ELF-1 (cell line): ENCODE data around the gene TBC1D22A.
A peak's percentile ranks its signal among the peaks of the same experiment; 100 is the strongest.

Source experiments
- DNase-seq: peaks from one replicate; pipeline ENCODE4 v3.0.0-alpha.2; 2016; ENCODE audit warnings: low read depth, low spot score

TBC1D22A gene

DNA sequence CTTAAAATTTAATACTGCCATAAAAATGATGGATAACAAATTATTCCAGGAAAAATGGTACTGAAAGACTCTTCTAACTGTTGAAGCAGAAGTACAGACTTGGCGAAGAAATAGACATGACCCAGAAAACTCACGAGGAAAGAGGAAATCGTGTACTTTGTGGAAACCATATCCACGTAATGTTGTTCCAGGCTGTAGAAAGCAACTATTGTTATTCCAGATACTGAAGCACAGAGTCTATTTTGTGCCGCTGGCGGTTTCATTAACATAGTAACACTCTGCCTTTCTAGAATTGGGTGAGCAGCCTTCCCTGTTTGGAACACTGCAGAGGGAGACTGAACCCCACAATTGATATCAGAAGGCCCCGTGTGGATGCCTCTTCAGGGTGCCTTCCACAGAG, 310.6 kb downstream of the TBC1D22A start:
- no peak for DNase-seq

DNA sequence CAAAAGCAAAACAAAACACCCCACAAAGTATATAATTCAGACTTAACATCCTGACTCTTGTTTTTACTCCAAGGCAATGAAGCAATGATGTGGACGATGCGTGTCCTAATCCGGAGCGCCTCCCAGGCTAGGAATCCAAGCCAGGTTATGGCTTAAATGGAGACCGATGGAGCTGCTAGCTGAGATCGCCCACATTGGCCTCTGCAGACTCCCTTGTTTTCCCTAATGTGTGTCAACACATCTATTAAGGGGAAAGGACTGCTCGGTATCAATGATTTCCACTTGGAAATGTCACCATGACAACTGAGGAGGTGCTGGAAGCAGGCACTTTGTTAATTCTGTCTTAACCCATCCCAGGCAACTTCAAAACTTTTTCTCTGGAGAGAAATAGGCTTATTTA, 311.7 kb downstream of the TBC1D22A start:
- DNase-seq: no peak

DNA sequence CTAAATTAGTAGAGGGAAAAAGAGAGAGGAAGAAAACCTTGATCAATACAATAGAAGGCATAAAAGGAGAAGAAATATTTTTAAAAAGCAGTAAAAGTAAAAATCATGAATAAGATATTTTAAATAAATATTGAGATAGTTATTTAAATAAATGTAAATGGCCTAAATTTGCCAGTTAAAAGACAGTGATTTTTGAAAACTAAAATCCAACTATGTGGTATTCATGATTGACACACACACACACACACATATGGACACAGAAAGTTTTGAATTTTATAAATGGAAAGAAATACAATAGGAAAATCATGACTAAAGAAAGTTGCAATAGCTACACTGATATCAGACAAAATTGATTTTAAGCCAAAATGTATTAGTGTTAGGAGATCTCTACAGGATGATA, 313.1 kb downstream of the TBC1D22A start:
- DNase-seq: no peak

DNA sequence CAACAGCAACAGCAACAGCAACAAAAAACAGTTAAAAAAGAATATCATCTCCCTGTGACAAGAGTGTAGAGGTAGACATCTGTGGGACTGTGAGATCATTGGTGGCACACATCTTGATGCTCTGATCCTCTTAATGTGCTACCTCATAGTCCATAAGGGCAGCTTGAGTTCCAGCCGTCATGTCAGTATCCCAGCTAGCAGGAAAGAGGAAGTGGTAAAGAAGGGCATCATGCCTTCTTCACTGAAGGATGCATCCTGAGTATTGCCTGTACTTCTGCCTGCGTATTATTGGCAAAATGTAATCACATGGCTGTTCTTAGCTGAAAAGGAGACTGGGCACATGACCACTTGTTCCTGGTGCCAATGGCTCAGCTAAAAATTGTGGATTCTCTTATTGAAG, 314.3 kb downstream of the TBC1D22A start:
- DNase-seq: no peak

DNA sequence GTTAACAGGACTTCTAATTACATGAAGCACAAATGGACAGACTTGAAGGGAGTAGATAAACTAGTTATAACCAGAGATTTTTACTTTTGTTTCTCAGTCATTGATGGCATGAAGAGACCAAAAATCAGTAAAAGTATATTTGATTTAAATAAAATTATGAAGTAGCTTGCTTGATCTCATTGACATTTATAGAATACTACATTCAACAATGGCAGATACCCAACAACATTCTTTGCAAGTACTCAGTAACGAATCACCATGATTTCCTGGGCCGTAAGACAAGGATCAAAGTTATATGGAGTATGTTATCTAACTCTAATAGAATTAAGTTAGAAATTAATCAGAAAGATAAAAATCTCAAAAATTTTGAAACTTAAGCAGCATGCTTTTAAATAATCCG, 317.6 kb downstream of the TBC1D22A start:
- DNase-seq: no peak

DNA sequence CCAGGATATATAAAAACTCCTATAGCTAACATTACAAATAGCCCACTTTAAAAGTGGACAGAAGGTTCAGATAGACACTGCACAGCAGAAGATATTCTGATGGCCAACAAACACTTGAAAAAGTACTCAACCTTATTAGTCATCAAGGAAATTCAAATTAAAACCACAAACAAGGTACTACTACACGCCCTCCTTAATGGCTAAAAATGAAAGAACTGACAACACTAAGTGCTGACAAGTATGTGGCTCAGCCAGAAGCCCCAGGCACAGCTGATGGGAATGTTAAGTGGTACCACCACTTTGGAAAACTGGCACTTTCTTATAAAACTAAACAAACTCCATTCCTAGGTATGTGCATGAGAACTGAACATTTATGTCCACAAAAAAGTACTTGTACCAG, 320.1 kb downstream of the TBC1D22A start:
- DNase-seq: no peak

DNA sequence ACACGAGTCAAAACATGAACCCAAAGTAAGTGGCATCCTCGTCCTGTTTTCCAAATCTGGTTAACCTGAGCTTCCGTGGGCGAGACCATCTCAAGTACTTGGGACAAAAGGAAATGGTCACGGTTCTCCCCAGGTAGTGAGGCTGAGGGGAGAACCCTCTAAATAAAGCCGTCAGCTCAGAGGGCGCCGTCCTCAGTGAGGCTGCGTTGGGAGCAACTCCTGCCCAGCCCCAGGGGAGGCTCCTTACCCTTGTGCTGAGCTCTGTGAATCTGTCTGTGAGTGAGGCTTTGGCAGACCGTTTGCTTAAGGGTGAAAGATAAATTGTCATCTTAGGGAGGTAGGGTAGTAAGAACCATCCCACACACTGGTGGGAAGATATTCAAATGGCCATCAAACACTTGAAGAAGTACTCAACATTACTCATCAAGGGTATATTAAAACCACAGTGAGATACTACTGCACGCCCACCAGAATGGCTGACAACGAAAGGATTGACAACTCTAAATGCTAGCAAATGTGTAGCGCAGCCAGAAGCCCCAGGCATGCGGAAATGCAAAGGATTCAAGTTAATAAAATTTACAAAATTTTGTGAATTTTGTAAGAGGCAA, 321.0 kb downstream of the TBC1D22A start:
- no peak for DNase-seq

DNA sequence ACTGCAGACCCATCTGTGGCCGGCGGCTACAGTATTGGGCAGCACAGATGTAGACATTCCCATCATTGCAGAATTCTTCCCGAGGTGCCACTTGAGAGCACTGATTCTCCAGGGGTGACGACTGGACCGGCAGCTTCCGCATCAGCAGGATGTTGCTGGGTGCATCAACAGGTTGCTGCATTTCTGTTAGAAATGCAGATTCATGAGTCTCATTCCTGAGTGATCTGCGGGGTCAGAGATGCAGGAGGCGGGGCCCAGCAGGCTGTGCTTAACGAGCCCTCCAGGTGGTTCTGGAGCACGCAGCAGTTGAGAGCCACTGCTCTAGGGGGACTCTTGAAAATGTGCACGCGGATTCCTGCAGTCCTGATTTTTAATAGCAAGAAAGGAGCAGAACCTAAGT, 321.8 kb downstream of the TBC1D22A start:
- DNase-seq: peak; percentile 53

DNA sequence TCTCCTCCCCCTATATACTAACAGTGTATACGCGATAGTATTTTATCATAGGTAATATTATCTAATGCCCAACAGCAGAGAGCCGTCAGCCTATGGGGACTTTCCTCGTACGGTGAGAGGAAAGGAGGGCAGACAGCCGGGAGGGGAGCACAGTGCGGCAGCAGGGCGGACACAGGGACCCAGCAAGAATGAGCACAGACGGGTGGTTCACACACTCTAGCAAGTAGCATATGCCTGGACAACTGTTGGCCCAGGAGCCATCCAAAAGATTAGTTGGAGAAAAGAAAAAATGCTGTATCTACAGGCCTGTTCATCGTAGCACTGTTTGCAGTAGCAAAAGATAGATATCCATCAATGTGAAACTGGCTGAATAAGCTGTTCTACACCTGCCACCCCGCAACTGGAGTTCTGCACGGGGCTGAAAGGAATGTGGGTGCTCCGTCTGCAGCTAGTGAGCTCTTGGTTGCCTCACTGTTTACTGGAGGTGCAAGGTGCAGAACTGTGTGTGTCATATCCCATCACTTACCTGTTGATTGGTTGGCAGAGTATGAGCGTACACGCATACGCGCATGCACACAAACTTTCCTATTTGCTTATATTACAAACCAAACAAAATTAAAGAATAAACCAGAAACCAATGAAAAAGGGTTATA, 324.3 kb downstream of the TBC1D22A start:
- no peak for DNase-seq

DNA sequence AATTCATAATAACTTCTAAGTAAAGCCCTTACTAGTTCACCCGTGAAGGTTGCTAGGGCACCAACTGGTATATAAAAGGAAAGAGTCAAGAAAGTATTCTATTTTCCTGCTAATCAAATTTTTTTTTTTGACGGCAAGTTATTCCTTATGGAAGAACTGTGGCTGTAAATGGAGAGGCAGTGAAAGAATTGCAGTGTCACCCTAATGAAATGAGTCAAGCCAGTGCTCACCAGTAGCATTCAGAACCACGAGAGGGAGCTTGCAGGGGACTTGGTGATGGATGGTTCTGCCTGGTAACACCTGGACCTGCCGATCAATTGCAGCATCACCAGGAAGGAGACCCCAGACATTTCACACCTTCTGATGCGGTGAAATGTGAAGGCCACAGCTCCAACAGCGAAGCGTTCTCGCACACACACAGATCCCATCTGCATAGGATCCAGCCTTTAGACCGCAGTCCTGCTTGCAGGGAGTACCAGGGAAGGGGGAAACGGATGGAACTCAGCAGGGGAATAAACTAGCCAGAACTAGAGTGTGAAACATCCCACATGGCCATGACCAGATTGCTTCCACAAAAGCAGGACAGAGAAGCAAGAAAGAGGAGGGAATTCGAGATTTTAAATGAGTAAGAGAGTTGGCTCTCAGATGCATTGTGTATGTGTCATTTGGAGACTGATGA, 326.2 kb downstream of the TBC1D22A start:
- DNase-seq: no peak

DNA sequence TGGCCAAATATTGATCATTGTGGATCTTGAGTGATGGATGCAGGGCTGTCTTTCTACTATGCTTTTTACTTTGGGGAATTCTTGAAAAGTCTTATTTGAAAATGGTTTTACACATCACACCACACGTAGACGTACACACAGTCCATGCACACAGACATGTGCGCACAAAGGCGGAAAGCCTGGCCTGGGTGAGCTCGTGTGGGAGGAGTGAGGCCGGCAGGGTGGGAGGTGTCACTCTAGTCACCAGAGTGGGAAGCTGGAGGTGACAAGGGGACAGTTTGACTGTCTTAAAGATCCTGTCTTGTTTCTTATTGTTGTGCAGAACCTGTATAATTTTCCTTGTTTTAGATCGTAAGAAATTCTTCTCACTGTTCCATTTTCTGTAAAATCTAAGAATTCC, 326.9 kb downstream of the TBC1D22A start:
- DNase-seq: no peak

DNA sequence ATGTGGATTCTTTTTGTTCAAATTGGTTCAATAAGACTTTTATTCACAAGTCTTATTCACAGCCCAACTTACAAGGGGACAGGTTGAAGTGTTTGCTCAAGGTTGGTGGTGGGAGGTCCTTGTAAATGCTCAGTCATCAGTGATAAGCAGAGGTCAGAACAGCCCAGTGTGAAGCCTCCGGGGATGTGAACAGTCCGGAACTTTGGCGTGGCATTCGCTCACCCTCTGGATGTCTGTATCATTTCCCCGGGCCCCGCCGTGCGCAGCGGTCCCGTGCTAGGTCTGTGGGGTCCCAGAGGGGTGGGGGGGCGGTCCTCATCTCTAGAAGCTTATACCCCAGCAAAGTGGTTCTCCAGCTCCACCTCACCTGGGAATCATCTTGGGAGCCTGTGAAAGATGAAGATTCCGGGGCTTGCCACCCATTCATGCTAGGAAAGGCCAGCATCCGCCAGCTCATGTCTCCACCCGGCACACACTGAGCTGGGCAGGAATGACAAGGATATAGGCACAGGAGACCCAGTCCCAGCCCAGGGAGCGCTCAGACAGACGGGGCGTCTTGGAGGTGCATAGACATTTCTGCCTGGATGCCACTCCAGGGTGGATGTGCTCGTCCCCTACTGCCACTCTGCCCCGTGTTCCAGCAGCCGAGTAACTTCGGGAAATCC, 327.5 kb downstream of the TBC1D22A start:
- no peak for DNase-seq

DNA sequence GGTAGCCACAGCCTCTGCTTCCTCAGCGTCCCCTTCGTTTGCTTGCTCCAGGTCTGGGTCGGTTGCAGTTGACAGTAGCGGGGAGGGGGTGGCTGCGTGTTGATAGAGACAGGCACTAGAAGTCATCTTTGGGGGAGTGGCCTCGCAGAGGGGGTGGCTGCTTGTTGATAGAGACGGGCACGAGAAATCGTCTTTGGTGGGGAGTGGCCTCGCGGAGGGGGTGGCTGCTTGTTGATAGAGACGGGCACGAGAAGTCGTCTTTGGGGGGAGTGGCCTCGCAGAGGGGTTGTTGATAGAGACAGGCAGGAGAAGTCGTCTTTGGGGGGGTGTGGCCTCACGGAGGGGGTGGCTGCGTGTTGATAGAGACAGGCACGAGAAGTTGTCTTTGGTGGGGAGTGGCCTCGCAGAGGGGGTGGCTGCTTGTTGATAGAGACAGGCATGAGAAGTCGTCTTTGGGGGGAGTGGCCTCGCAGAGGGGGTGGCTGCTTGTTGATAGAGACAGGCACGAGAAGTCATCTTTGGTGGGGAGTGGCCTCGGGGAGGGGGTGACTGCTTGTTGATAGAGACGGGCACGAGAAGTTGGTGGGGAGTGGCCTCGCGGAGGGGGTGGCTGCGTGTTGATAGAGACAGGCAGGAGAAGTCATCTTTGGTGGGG, 328.3 kb downstream of the TBC1D22A start:
- DNase-seq: peak; percentile 72

DNA sequence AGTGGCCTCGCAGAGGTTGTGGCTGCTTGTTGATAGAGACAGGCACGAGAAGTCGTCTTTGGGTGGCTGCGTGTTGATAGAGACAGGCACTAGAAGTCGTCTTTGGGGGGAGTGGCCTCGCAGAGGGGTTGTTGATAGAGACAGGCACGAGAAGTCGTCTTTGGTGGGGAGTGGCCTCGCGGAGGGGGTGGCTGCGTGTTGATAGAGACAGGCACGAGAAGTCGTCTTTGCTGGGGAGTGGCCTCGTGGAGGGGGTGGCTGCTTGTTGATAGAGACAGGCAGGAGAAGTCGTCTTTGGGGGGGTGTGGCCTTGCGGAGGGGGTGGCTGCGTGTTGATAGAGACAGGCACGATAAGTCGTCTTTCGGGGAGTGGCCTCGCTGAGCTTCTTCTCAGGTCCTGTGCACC, 328.8 kb downstream of the TBC1D22A start:
- DNase-seq: peak; percentile 50

DNA sequence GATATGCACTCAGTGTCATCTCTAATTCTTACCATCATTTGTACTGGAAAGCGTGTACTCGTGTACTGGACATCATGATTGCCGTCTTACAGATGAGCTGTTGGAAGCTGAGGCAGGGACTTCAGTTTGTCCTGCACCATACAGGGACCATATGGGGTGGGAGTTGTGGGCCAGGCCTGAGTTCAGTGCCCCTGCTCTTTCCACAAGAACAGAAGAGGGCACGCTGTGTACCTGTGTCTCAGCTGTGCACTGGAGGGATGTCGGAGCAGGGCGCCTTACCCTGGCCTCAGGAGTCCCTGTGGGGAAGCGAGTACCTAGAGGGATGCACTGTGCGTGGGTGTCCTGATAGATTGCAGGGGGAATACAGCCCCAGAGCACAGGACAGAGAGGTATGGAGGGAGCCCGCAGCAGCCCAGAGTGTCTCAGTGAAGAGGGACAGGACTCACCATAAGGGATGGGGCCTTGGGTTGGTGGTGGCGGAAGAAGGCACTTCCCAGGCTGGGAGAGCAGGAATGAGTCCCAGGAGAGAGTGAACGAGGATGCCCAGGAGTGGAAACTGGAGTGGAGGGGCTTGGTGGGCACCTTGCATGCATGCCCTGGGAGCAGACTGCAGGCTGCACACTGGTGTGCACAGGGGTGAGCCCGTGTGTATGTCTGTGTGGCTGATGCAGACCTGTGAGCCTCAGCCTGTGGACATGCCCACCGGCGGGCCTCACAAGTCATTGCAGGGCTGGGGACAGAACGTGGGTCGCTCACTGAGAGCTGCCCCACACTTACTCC, 329.7 kb downstream of the TBC1D22A start:
- DNase-seq: no peak

DNA sequence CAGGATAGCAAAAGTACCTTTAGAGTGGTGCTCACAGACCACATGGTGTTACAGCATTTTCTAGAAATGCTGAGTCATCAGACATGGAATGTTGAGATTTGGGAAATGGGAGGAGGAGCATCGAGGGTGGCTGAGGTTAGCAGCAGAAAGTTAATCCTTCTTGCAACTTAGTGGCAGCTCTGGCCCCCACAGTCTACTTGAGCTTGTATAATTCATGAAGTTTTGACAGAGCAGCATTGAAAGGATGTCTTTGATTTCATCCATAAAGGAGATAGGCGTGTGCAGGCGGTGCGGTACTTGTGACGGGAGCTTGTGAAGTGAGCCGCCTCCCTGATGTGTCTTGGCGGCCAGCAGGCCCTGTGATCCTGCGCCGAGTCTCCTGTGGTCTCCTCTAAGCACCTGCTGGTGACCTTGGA, 330.5 kb downstream of the TBC1D22A start:
- no peak for DNase-seq

DNA sequence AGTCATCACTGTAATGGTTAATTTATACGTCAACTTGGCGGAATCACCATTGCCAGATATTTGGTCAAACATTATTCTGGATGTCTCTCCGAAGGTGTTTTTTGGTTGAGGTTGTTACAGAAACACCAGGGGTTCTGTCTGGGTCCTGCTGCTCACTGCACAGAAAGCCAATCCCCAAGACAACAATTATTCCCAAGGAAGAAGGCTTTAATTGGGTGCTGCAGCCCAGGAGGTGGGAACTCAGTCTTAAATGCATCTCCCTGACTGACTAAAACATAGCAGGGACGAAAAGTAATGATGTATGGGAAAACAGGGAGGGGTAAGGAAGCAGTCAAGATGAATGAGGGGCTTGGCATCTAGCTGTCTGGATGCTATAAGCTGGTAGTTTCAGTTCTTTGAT, 331.3 kb downstream of the TBC1D22A start:
- no peak for DNase-seq

DNA sequence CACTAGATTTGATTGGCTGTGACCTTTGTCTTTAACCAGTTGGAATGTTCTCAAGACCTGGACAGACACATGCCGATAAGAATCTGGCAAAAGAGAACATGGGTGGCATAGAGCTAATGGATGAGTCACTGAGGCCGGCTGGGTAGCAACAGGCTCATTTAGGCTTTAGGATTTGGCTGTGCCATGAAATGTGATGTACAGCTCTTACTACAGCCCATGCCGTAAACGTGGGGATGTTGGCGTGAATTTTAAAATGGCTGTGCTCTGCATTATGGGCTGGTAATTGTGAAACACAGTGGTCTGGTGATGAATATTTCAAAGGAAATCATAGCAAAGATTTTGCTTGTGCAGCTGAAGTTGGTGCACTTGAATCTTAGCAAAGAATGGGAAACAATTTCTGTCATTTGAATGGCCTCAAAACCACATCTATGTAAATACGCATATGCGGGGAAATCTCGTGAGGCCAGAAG, 332.4 kb downstream of the TBC1D22A start:
- DNase-seq: no peak

DNA sequence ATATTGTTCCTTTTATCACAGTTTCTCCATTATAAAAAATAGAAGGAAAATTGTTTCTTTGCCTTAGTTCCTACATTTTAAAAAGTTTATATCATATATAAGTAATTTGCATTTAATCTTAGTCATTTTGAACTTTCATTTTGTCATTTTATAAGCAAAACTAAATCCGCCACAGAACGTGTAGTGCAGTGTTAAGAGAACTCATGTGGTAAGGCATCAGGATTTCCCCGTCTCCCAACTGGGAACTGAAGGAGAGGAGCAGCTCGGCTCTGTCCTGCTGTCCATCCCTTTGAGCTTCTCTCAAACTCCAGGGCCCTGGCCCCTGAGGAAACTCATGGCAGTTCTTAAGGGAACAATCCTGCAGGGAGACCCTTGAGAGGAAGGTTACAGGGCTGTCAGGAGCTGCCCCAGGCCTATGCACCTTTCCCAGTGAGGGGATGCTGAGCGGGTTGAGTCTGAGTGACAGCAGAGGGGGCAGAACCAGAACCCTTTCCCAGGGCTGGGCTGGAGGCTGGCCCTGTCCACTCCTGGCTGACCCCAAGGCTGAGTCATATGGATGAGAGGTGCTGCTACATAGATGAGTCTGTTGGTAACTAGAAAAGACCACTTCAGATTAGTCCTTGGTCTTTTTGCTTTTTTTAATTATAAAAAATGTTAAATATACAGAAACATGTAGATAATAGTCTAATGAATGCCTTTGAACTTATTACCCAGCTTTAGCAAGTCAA, 333.1 kb downstream of the TBC1D22A start:
- no peak for DNase-seq

DNA sequence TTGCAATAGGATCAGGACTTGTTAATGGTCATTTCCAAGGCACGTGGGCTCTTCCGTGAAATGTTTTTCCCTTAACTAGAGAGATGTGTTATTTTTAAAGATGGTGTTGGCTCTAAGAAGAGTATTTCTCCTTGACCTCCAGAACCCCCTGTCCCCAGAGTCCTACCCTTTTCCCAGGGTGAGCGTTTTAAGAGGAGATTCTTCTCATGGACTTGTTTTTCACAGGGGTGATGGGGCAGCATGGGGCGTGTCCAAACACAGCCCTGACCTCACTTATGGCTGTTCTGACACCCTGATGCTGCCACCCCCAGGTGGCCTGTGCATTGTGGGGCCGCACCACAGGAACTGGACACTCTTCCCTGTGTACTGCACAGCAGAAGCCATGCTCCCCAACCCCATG, 335.7 kb downstream of the TBC1D22A start:
- DNase-seq: no peak

DNA sequence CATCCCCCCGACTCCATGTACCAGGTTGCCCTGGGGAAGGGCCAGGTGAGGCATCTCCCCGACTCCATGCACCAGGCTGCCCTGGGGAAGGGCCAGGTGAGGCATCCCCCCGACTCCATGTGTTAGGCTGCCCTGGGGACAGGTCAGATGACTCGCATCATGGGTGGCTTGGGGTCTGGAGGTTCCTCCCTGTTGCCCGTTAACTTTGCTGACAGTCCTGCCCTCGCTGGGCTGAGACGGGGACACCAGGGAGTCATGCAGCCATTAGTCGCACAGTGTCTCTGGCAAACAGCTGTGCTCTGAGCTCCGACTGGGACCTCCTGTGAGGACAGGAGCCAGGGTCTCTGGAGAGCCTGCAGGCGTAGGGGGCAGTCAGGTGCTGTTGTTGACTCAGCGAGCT, 336.1 kb downstream of the TBC1D22A start:
- no peak for DNase-seq
